Naive thymus-derived CD8-positive, alpha-beta T cell (primary cell): ENCODE data around the gene NEK6. TPM values are rescaled to one million over a fixed set of nuclear protein-coding genes. Genes with fewer than 3 reads are reported as not detected.
A peak's percentile ranks its signal among the peaks of the same experiment; 100 is the strongest.
"Not testable (repeated sequence)": the region's sequence is repeated elsewhere in the genome, so short reads cannot be mapped to it uniquely, and the experiment has no call there.

Experiments used
- ATAC-seq, 2 donors: fragments of 150-1000 bp; cut with Tn5 transposase in 1 of 2; sonication (Bioruptor Pico), chemical (Tn5 transposase) in 1 of 2; 1 replicate in 1 of 2; 2 replicates in 1 of 2; pipeline ENCODE4 v1.10.0; 2021; ENCODE audit warnings: mild to moderate bottlenecking in 2 of 2, moderate library complexity in 2 of 2
- POLR2A ChIA-PET: fragments of 350-600 bp; sonication (Branson Sonifier 250); formaldehyde crosslinking; loops from one replicate; lab custom pipeline; 2021; ENCODE audit warnings: antibody characterized with exemption; lab: Charles Lee
- DNase-seq, 10 donors: peaks; one replicate each; pipeline versions ENCODE4 v3.0.0 to v3.0.0-alpha.2; 2020 to 2022
- H3K27ac Mint-ChIP-seq, 10 donors: one replicate each; pipeline ENCODE4 v1.8.0; 2020 to 2022; ENCODE audit warnings: mild to moderate bottlenecking in 10 of 10, mixed read lengths in 10 of 10, moderate library complexity in 4 of 10, inconsistent platforms in 1 of 10
- H3K27me3 Mint-ChIP-seq, 5 donors: one replicate each; pipeline ENCODE4 v1.8.0; 2021 to 2022; ENCODE audit warnings: mixed read lengths in 5 of 5
- H3K36me3 Mint-ChIP-seq, 3 donors: one replicate each; pipeline ENCODE4 v1.8.0; 2020 to 2022; ENCODE audit warnings: mixed read lengths in 3 of 3, mild to moderate bottlenecking in 2 of 3, inconsistent platforms in 1 of 3
- H3K4me1 Mint-ChIP-seq, 4 donors: one replicate each; pipeline ENCODE4 v1.8.0; 2021 to 2022; ENCODE audit warnings: mixed read lengths in 4 of 4
- H3K4me3 Mint-ChIP-seq, 10 donors: one replicate each; pipeline ENCODE4 v1.8.0; 2020 to 2022; ENCODE audit warnings: mild to moderate bottlenecking in 10 of 10, mixed read lengths in 10 of 10, moderate library complexity in 6 of 10, inconsistent platforms in 1 of 10
- H3K9me3 Mint-ChIP-seq, 9 donors: one replicate each; pipeline ENCODE4 v1.8.0; 2020 to 2022; ENCODE audit warnings: mixed read lengths in 9 of 9, mild to moderate bottlenecking in 3 of 9, inconsistent platforms in 1 of 9, moderate library complexity in 1 of 9
- polyA plus RNA-seq, 3 donors: library from polyadenylated mRNA; unstranded; fragments of 300-500 nt; fragmentation: Illumina TruSeq; gene quantifications; one replicate each; pipeline ENCODE4 v1.2.3, GENCODE V29; 2021
- total RNA-seq, 8 experiments: library from RNA in 2 of 8; stranded (reverse) in 2 of 8; gene quantifications; one replicate each; pipeline ENCODE4 v1.2.3 and lab custom pipeline; 2021 to 2026

NEK6 gene
- total and polyA plus RNA-seq, 5 experiments from 2014 or later = 0.37 to 1.7 (median 1.0) TPM; not detected in 1

GRCh38 chr9:124238546-124239140 lies 19.1 kb upstream of the NEK6 start:
- Mint-ChIP-seq H3K36me3 (peaks cover 0 to 9% (median 0%) of the 10 kb centered on the region in 3 donors), H3K4me3 (peak overlapping the region in 1 of 10 donors; percentile 34), H3K27ac (peak overlapping the region in 5 of 10 donors; percentile 4 to 83 (median 10)), H3K4me1 (peaks cover 2 to 35% (median 14%) of the 10 kb centered on the region in 4 donors), H3K27me3 (peaks cover 3 to 47% (median 14%) of the 10 kb centered on the region in 5 donors), H3K9me3 (peaks cover 0 to 13% (median 4%) of the 10 kb centered on the region in 9 donors)
- POLR2A ChIA-PET = no interaction called here
- ATAC-seq (no peak), DNase-seq (no peak)

DNA sequence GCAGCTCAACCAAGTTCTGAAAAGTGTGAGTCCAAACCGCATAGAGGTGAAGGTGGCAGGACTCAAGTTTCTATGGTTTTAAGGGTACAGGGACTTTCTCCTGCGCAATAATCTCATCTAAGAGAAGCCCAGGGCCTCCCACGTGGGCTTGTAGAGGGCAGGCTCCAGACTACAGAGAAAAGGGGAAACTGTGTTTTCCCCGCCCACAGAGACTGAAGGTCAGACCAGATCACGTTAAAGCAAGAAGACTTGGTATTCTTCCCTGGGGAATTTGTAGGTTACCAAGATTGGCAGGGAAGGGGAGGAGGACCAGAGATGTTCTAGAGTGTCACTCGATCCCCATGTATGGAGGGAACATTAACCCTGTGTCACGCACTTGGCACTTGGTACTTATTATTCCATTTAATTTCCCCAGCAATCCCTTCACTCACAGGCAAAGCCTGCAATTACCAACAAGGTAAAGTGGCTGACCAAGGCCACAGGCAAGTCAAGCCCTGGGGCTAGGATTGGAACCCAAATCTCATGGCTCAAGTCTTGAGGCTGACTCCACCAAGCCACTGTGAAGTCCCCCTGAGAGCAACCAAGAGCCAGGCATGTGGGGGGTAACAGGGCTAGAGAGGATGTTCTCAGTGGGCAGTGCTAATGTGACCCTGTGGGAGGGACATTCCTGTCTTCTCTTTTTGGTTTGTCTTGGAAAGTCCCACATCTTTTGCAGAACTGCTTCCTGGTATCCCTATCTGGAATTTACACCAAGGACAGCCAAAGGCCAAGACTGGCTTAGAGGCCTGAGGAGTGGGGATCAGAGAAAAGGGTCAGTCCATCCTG lies 18.3 kb upstream of the NEK6 start:
- Mint-ChIP-seq H3K4me1 (peaks cover 2 to 37% (median 14%) of the 10 kb centered on the region in 4 donors), H3K9me3 (peaks cover 0 to 10% (median 3%) of the 10 kb centered on the region in 9 donors), H3K36me3 (peaks cover 0 to 6% (median 0%) of the 10 kb centered on the region in 3 donors), H3K27me3 (peaks cover 3 to 47% (median 20%) of the 10 kb centered on the region in 5 donors), H3K4me3 (no peak overlapping the region), H3K27ac (peak overlapping the region in 2 of 10 donors; percentile 10 to 31)
- no peak for DNase-seq
- POLR2A ChIA-PET = no interaction called here
- ATAC-seq = peak in 1 of 2 donors; percentile 39

GRCh38 chr9:124242331-124243194 lies 15.2 kb upstream of the NEK6 start:
- POLR2A ChIA-PET = no interaction called here
- Mint-ChIP-seq H3K4me1 (peaks cover 2 to 37% (median 14%) of the 10 kb centered on the region in 4 donors), H3K9me3 (no peaks in the 10 kb centered on the region), H3K27ac (peak overlapping the region in 1 of 10 donors; percentile 48), H3K4me3 (peak overlapping the region in 1 of 10 donors; percentile 15), H3K36me3 (no peaks in the 10 kb centered on the region), H3K27me3 (peaks cover 1 to 47% (median 22%) of the 10 kb centered on the region in 5 donors)
- DNase-seq (no peak), ATAC-seq (no peak)

GRCh38 chr9:124247393-124247792 lies 10.4 kb upstream of the NEK6 start:
- ATAC-seq, H3K36me3 Mint-ChIP-seq, H3K9me3 Mint-ChIP-seq, POLR2A ChIA-PET, DNase-seq, H3K27ac Mint-ChIP-seq, H3K4me3 Mint-ChIP-seq: not testable (repeated sequence)
- peaks cover 0 to 12% (median 5%) of the 10 kb centered on the region in 4 donors for H3K4me1 Mint-ChIP-seq
- peaks cover 0 to 15% (median 2%) of the 10 kb centered on the region in 5 donors for H3K27me3 Mint-ChIP-seq

DNA sequence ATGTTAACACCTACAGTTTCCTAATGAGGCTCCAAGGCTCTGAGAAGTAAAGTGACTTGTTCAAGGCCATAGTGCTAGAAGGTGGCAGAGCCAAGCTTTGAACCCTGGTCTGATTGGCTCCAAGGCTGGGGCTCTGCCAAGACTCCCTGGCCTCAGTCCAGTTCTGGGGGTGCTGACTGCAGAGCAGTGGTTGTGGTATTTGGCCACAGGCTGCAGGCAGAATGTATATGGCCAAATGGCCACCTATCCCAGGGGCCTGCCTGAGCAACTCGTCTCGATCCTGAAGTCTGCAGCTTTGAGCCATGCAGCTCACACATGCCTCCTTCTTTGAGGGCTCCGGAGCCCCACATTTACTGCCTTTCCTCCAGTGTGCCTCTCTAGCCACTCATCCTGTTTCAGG lies 9.7 kb upstream of the NEK6 start:
- no peak for ATAC-seq
- Mint-ChIP-seq H3K9me3 (peaks cover 0 to 1% (median 0%) of the 10 kb centered on the region in 9 donors), H3K27me3 (peaks cover 0 to 11% (median under 1%) of the 10 kb centered on the region in 5 donors), H3K4me1 (peaks cover 0 to 5% (median 2%) of the 10 kb centered on the region in 4 donors), H3K36me3 (no peaks in the 10 kb centered on the region), H3K27ac (no peak overlapping the region), H3K4me3 (no peak overlapping the region)
- no peak for DNase-seq
- POLR2A ChIA-PET = no interaction called here

- Mint-ChIP-seq H3K27me3 (peaks cover 0 to 9% (median under 1%) of the 10 kb centered on the region in 5 donors), H3K4me3 (no peak overlapping the region), H3K36me3 (no peaks in the 10 kb centered on the region), H3K9me3 (peaks cover 0 to 1% (median 0%) of the 10 kb centered on the region in 9 donors), H3K27ac (no peak overlapping the region), H3K4me1 (peaks cover 0 to 2% (median under 1%) of the 10 kb centered on the region in 4 donors)
- POLR2A ChIA-PET = no interaction called here
- DNase-seq = no peak
- ATAC-seq = no peak
Observed at GRCh38 chr9:124248960-124249359, 8.8 kb upstream of the NEK6 start.

DNA sequence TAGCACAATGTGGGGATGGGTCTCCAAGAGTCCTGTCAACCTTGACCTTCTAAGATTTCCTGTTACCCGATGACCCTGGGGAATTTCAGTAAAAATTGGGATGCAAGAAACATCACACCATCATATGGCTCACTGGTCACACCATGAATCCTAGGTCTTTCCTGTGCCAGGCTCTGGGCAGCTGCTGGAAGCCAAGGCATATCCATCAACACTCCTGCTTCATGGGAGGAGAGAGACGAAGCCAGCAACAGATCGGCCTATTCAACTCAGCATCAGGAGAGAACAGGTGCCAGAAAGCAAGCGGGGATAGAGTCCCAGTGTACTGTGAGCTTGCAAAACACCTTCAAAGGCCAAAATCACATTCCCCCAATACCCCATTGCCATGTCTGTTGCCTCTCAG lies 6.5 kb upstream of the NEK6 start:
- DNase-seq (no peak), ATAC-seq (no peak)
- Mint-ChIP-seq H3K27ac (no peak overlapping the region), H3K4me3 (no peak overlapping the region), H3K4me1 (peaks cover 0 to 8% (median 0%) of the 10 kb centered on the region in 4 donors), H3K27me3 (peaks cover 0 to 23% (median 5%) of the 10 kb centered on the region in 5 donors), H3K9me3 (peaks cover 0 to 1% (median 0%) of the 10 kb centered on the region in 9 donors), H3K36me3 (no peaks in the 10 kb centered on the region)
- POLR2A ChIA-PET = no interaction called here

DNA sequence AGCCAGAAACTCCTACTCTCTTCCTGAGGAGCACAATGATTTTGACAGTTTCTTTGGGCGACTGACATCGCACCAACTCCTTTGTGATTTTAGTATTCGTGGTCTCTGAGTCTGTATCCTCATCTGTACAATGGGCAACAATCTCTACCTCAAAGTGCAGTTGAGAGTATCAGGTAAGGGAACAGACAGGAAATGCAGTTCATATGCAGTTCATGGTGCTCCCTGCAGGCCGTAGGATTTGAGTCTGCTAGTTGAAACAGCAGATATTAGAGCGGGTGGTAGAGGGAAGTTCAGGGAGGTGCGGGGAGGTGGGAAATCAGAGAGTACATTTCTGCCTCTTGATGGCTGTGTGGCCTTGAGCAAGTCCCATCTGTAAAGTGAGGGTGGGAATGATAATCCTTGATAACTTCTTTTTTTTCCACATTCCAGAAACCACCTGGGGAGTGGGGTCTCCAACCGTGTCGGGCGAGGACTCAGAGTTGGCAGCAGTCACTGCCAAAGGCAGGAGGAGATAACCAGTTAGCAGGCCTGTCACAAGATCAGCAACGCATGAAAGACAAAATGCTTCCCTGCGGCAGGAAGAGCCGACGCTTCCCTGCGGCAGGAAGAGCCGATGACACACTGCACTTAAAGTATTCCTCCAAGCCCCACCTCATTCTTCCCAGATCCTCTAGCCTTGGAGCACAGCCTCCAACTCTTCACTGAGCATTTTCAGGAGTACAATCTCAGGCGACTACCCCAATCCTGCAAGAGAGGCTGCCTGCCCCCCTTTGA lies 6.0 kb upstream of the NEK6 start:
- Mint-ChIP-seq H3K4me1 (peaks cover 0 to 13% (median under 1%) of the 10 kb centered on the region in 4 donors), H3K4me3 (no peak overlapping the region), H3K27me3 (peaks cover under 1 to 29% (median 11%) of the 10 kb centered on the region in 5 donors), H3K9me3 (peaks cover 0 to 1% (median 0%) of the 10 kb centered on the region in 9 donors), H3K36me3 (no peaks in the 10 kb centered on the region), H3K27ac (no peak overlapping the region)
- no peak for DNase-seq
- POLR2A ChIA-PET = no interaction called here
- ATAC-seq = no peak

DNA sequence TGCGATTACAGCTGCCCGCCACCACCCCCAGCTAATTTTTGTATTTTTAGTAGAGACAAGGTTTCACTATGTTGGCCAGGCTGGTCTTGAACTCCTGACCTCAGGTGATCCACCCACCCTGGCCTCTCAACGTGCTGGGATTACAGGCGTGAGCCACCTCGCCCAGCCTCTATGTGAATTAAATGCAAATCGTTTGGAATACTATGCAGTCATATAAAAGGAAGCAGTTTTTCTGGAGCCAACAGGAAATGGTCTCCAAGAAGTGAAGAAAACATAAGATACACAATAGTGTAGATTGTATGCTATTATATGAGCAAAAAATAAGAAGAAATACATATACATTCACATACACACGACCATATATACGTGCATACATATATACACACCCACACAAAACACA lies 4.9 kb upstream of the NEK6 start:
- peaks cover 3 to 20% (median 9%) of the 10 kb centered on the region in 4 donors for H3K4me1 Mint-ChIP-seq
- POLR2A ChIA-PET, H3K27ac Mint-ChIP-seq, H3K4me3 Mint-ChIP-seq, H3K9me3 Mint-ChIP-seq, DNase-seq, H3K36me3 Mint-ChIP-seq, ATAC-seq: not testable (repeated sequence)
- peaks cover 5 to 40% (median 19%) of the 10 kb centered on the region in 5 donors for H3K27me3 Mint-ChIP-seq

DNA sequence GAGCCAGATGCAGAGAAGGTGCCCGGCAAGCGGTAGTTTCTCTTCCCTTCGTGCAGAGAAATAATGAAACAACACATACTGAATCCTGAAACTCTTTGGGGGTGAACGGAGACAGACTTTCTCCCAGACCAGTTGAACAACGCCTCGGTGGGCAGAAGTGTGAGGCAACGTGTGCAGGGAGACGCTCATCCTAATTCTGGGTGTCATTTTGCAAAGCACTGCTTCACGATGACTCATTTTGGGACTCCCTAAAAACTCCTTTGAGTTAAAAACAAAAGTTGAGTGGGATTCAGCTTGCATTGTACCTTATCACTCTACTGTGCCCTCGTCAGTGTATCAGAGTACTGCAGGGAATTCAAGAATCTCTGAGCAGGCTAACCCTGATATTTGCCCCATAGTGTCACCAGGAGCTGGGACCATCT lies 3.5 kb upstream of the NEK6 start:
- no peak for DNase-seq
- H3K4me3 Mint-ChIP-seq = no peak overlapping the region
- peaks cover 0 to 2% (median 0%) of the 10 kb centered on the region in 3 donors for H3K36me3 Mint-ChIP-seq
- no peak for ATAC-seq
- H3K27me3 Mint-ChIP-seq = peaks cover 10 to 54% (median 29%) of the 10 kb centered on the region in 5 donors
- H3K4me1 Mint-ChIP-seq = peaks cover 8 to 32% (median 17%) of the 10 kb centered on the region in 4 donors
- POLR2A ChIA-PET = no interaction called here
- H3K9me3 Mint-ChIP-seq = peaks cover 0 to 1% (median 0%) of the 10 kb centered on the region in 9 donors
- no peak overlapping the region for H3K27ac Mint-ChIP-seq

GRCh38 chr9:124255222-124255621 lies 2.5 kb upstream of the NEK6 start:
- H3K27me3 Mint-ChIP-seq = peaks cover 11 to 63% (median 34%) of the 10 kb centered on the region in 5 donors
- peaks cover 0 to 2% (median 0%) of the 10 kb centered on the region in 3 donors for H3K36me3 Mint-ChIP-seq
- ATAC-seq = no peak
- POLR2A ChIA-PET = no interaction called here
- H3K4me3 Mint-ChIP-seq = no peak overlapping the region
- H3K4me1 Mint-ChIP-seq = peaks cover 9 to 39% (median 17%) of the 10 kb centered on the region in 4 donors
- DNase-seq = no peak
- no peak overlapping the region for H3K27ac Mint-ChIP-seq
- peaks cover 0 to 1% (median 0%) of the 10 kb centered on the region in 9 donors for H3K9me3 Mint-ChIP-seq
